HepG2 (cell line): ENCODE measurements around the gene CMIP. TPM values are rescaled to one million over a fixed set of nuclear protein-coding genes. Genes with fewer than 3 reads are reported as not detected.

Experiments used
- ATAC-seq: fragments of 200-7000 bp; cut with Tn5 transposase; 3 replicates; pipeline ENCODE4 v1.9.1; 2020; ENCODE audit warnings: mild to moderate bottlenecking, moderate library complexity
- BruUV-seq: library from RNA; stranded (reverse); fragments of 400-500 nt; replicated peaks from 2 replicates; lab custom pipeline; 2021; lab: Mats Ljungman, UMichigan
- CTCF ChIA-PET: fragments of 300-600 bp; formaldehyde crosslinking; extraction: SDS; loops from one replicate; lab custom pipeline; 2021; ENCODE audit warnings: low total read pairs, inconsistent platforms, low intra/inter-chr PET ratio; lab: Yijun Ruan, JAX
- POLR2A ChIA-PET: fragments of 350-600 bp; sonication (Branson Sonifier 250); formaldehyde crosslinking; loops from one replicate; lab custom pipeline; 2020; ENCODE audit warnings: antibody characterized with exemption, inconsistent platforms; lab: Yijun Ruan, JAX
- DNase-seq: peaks from one replicate; pipeline ENCODE4 v3.0.0-alpha.2; 2015; ENCODE audit warnings: low spot score
- FAIRE-seq: peaks from 3 replicates; lab custom pipeline; 2011; peaks lifted over from hg19 to GRCh38; lab: Jason Lieb, UNC
- H2AFZ ChIP-seq: one replicate; pipeline ENCODE4 v1.6.1; 2011; ENCODE audit warnings: low read length, inconsistent platforms
- H3K27ac ChIP-seq: fragments of 300-600 bp; 3 replicates; pipeline ENCODE4 v1.8.0; 2011; ENCODE audit warnings: mixed run types, mild to moderate bottlenecking, mixed read lengths, low read length, inconsistent platforms; ENCODE audit not compliant: insufficient read depth; ENCODE audit errors: extremely low read length
- H3K27me3 ChIP-seq, 2 experiments: fragments of 200-600 bp in 1 of 2; 2 replicates in 1 of 2; 3 replicates in 1 of 2; pipeline versions ENCODE4 v1.6.0 to v1.8.0; 2011; ENCODE audit warnings: low read length in 2 of 2, mild to moderate bottlenecking in 2 of 2, moderate library complexity in 2 of 2, inconsistent platforms in 1 of 2; ENCODE audit not compliant: insufficient read depth in 2 of 2, control insufficient read depth in 1 of 2
- H3K36me3 ChIP-seq, 2 experiments: fragments of 200-600 bp in 1 of 2; replicated peaks in 1 of 2; 2 replicates in 1 of 2; 3 replicates in 1 of 2; pipeline versions ENCODE4 v1.5.1 to v1.8.0; 2011; ENCODE audit warnings: low read length in 2 of 2, inconsistent platforms in 1 of 2; ENCODE audit not compliant: insufficient read depth in 2 of 2, control insufficient read depth in 1 of 2
- H3K4me1 ChIP-seq: 2 replicates; pipeline ENCODE4 v1.5.1; 2012; ENCODE audit warnings: low read length, inconsistent platforms; ENCODE audit not compliant: insufficient read depth
- H3K4me2 ChIP-seq: 2 replicates; pipeline ENCODE4 v1.6.0; 2011; ENCODE audit warnings: low read depth, low read length, inconsistent platforms
- H3K4me3 ChIP-seq, 3 experiments: fragments of 200-600 bp in 1 of 3; sonication (generic), shearing (Covaris generic) in 1 of 3; replicated peaks in 1 of 3; 2 replicates each; pipeline ENCODE4 v1.5.1; 2011 to 2016; ENCODE audit warnings: low read length in 3 of 3, inconsistent platforms in 2 of 3, low read depth in 2 of 3, mild to moderate bottlenecking in 2 of 3, control low read depth in 1 of 3, mixed read lengths in 1 of 3; ENCODE audit not compliant: insufficient read depth in 1 of 3
- H3K79me2 ChIP-seq: one replicate; pipeline ENCODE4 v1.6.1; 2011; ENCODE audit warnings: low read length, inconsistent platforms; ENCODE audit not compliant: insufficient read depth
- H3K9ac ChIP-seq: 2 replicates; pipeline ENCODE4 v1.6.0; 2011; ENCODE audit warnings: mild to moderate bottlenecking, low read depth, low read length, inconsistent platforms; ENCODE audit not compliant: insufficient read depth
- H3K9me3 ChIP-seq: 2 replicates; pipeline ENCODE4 v1.5.1; 2012; ENCODE audit warnings: mild to moderate bottlenecking, low read length
- H4K20me1 ChIP-seq: 2 replicates; pipeline ENCODE4 v1.6.0; 2011; ENCODE audit warnings: inconsistent platforms, mild to moderate bottlenecking, low read length, moderate library complexity; ENCODE audit not compliant: insufficient read depth
- GATAD2A ChIP-seq: IDR thresholded peaks from 2 replicates; pipeline ENCODE4 v1.6.1; 2016
- HNF4A ChIP-seq: sonication (generic); formaldehyde crosslinking; IDR thresholded peaks from 2 replicates; pipeline ENCODE4 v1.4.0; 2020; ENCODE audit warnings: missing genetic modification reagents
- HNRNPK ChIP-seq: fragments of 200-400 bp; formaldehyde crosslinking; IDR thresholded peaks from 2 replicates; pipeline ENCODE4 v1.6.1; 2018; ENCODE audit warnings: low read length, low read depth, moderate library complexity, mild to moderate bottlenecking; ENCODE audit not compliant: poor library complexity, severe bottlenecking
- KLF6 ChIP-seq: IDR thresholded peaks from 2 replicates; pipeline ENCODE4 v1.8.0; 2016; ENCODE audit warnings: missing biosample characterization, missing genetic modification reagents
- NONO ChIP-seq, 2 experiments: fragments of 450-650 bp in 1 of 2; sonication (generic) in 1 of 2; formaldehyde crosslinking in 1 of 2; IDR thresholded peaks in 1 of 2; conservative IDR thresholded peaks in 1 of 2; 2 replicates each; pipeline versions ENCODE4 v1.6.1 to v1.8.0; 2017 to 2022; ENCODE audit warnings: mild to moderate bottlenecking in 1 of 2, missing genetic modification reagents in 1 of 2, moderate library complexity in 1 of 2
- SRY ChIP-seq: sonication (generic); formaldehyde crosslinking; IDR thresholded peaks from 2 replicates; pipeline ENCODE4 v1.8.0; 2022; ENCODE audit warnings: mild to moderate bottlenecking, missing genetic modification reagents
- ZBTB7B ChIP-seq: sonication (generic); formaldehyde crosslinking; IDR thresholded peaks from 2 replicates; pipeline ENCODE4 v1.4.0; 2020; ENCODE audit warnings: missing genetic modification reagents
- ZNF556 ChIP-seq: sonication (generic); formaldehyde crosslinking; IDR thresholded peaks from 2 replicates; pipeline ENCODE4 v1.4.0; 2020; ENCODE audit warnings: mild to moderate bottlenecking, missing genetic modification reagents, borderline replicate concordance
- ZNF589 ChIP-seq: sonication (generic); formaldehyde crosslinking; conservative IDR thresholded peaks from 2 replicates; pipeline ENCODE4 v1.8.0; 2022; ENCODE audit warnings: mild to moderate bottlenecking, moderate library complexity, missing genetic modification reagents
- ZSCAN30 ChIP-seq: sonication (generic); formaldehyde crosslinking; IDR thresholded peaks from 2 replicates; pipeline ENCODE4 v1.5.0; 2020; ENCODE audit warnings: mild to moderate bottlenecking, missing genetic modification reagents
- WGBS: methylation state at CpG from one replicate; pipeline ENCODE4 v1.1.6; 2017; ENCODE audit warnings: low lambda C conversion rate; 5-methylcytosine and 5-hydroxymethylcytosine counted together
- in situ Hi-C: cut with HindIII; loops from 2 replicates; pipeline ENCODE4 v1.10.0; 2017; ENCODE audit warnings: low pct_unique_long_range_greater_than_20kb; ENCODE audit not compliant: extremely low pct_ligation_motif_present
- intact Hi-C: fragments of 100-400 bp; cut with micrococcal nuclease; formaldehyde crosslinking; loops from one replicate; pipeline ENCODE4 v1.10.0; 2022; ENCODE audit not compliant: unreplicated experiment
- polyA plus RNA-seq, 8 experiments: library from polyadenylated mRNA; depleted of rRNA in 3 of 8; stranded (reverse) in 7 of 8; unstranded in 1 of 8; fragments of >200 nt; fragmentation: Illumina TruSeq in 4 of 8; extraction: Trizol in 4 of 8; gene quantifications; 2 replicates each; pipeline versions ENCODE4 v1.2.1 to v1.2.3, GENCODE V29; 2011 to 2016; ENCODE audit warnings: low read depth in 4 of 8, missing spikeins in 1 of 8, mixed read lengths in 1 of 8; ENCODE audit not compliant: insufficient read depth in 1 of 8
- total RNA-seq, 5 experiments: library from RNA; depleted of rRNA; stranded (reverse); fragments of >200 nt; fragmentation: Illumina TruSeq; extraction: Trizol; gene quantifications; 2 replicates each; pipeline ENCODE4 v1.2.3, GENCODE V29; 2016; ENCODE audit warnings: low read depth in 1 of 5
- TF ChIP-seq, protein P1 (sequence below): sonication (generic); formaldehyde crosslinking; IDR thresholded peaks from 2 replicates; pipeline ENCODE4 v1.4.0; 2020; ENCODE audit warnings: missing genetic modification reagents, borderline replicate concordance
- TF ChIP-seq, protein P2 (sequence below): sonication (generic); formaldehyde crosslinking; IDR thresholded peaks from 2 replicates; pipeline ENCODE4 v1.5.1; 2020; ENCODE audit warnings: mild to moderate bottlenecking, moderate library complexity, missing genetic modification reagents

CMIP gene
- total and polyA plus RNA-seq, 2 of the 13 experiments (the other 11 are each of a cell fraction or from before 2014, with no cell fraction given) = 10.9 to 18.1 TPM

DNA sequence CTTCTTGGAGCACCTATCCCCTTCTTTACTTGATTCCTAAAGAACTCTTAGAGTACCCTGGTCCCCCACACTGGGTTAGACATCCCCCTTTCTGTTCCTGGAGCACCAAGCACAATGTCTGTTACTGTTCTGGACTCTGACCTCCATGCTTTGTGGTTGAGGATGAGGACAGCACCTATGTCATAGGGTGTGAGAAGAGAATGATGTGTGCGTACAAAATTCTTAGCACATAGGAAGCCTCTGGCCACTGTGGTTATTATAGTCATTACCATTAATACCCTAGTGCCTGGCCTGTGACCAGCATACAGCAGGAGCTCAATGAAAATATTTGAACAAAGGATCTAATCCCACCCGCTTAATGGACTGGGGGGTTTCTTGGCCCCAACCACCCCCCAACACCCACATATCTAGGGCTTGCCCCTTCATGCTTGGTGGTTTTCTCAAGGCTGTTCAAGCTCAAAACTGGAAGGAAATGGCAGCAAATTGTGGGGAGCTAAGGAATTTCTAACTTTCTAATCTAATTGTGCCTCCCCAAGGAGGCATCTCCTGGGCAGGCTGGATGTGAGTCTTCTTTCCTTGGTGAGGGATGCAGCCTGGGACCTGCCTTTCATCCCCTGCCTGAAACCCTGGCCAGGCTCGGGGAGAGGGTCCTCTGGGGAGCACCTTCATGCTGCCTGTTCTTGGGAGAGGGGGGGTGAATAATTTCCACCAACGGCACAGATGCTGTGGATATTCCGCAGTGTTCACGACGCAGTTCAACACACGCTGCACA, 1.5 kb upstream of the CMIP start:
- 38% methylated on average over 8 of the region's 8 CpGs for whole genome bisulfite sequencing
- intact Hi-C loops (no loop called here), in situ Hi-C loops (no loop called here)
- no peak overlapping the region for H3K27ac ChIP-seq
- FAIRE-seq (no peak), DNase-seq (peak; percentile 45), ATAC-seq (peak; percentile 6; the same call in 2 of the 3 replicates)
- H3K9ac ChIP-seq = 0 out of 2 replicates have a peak overlapping the region, but pooled peaks have one; percentile 62
- peak overlapping the region; percentile 88 for H3K4me2 ChIP-seq
- H3K36me3 ChIP-seq = no peaks in the 10 kb centered on the region
- no peak overlapping the region for H2AFZ ChIP-seq
- peaks cover 36% of the 10 kb centered on the region for H3K4me1 ChIP-seq
- H4K20me1 ChIP-seq = no peaks in the 10 kb centered on the region
- peaks cover 29% of the 10 kb centered on the region for H3K79me2 ChIP-seq
- peaks cover 2 to 34% of the 10 kb centered on the region in 2 experiments; a peak in 3 of 5 replicates for H3K27me3 ChIP-seq
- BruUV-seq = no TSS peak
- POLR2A ChIA-PET = interaction anchor here (0.6 to 2.2 kb wide), 6 partner anchors 9 to 28 kb away, joined by 3 to 10 read pairs (median 5); no protein-coding TSS in a partner anchor
- H3K4me3 ChIP-seq = peak overlapping the region in 1 of 3 experiments; percentile 76; a peak in 2 of 6 replicates
- CTCF ChIA-PET = no interaction called here
- no peaks in the 10 kb centered on the region for H3K9me3 ChIP-seq
- TF ChIP-seq SRY (CRISPR knock-in tag) = 0 out of 2 replicates have a peak, but pooled peaks have one; percentile 52
- TF ChIP-seq HNRNPK = no peak
- no peak for TF ChIP-seq GATAD2A (CRISPR knock-in tag)
- TF ChIP-seq ZSCAN30 (CRISPR knock-in tag) = no peak
- 0 out of 2 replicates have a peak, but pooled peaks have one; percentile 46 for TF ChIP-seq ZNF556 (CRISPR knock-in tag)
- 0 out of 2 replicates have a peak, but pooled peaks have one; percentile 22 for TF ChIP-seq HNF4A (CRISPR knock-in tag)
- TF ChIP-seq ZBTB7B = 0 out of 2 replicates have a peak, but pooled peaks have one; percentile 10
- TF ChIP-seq, protein P1, sequence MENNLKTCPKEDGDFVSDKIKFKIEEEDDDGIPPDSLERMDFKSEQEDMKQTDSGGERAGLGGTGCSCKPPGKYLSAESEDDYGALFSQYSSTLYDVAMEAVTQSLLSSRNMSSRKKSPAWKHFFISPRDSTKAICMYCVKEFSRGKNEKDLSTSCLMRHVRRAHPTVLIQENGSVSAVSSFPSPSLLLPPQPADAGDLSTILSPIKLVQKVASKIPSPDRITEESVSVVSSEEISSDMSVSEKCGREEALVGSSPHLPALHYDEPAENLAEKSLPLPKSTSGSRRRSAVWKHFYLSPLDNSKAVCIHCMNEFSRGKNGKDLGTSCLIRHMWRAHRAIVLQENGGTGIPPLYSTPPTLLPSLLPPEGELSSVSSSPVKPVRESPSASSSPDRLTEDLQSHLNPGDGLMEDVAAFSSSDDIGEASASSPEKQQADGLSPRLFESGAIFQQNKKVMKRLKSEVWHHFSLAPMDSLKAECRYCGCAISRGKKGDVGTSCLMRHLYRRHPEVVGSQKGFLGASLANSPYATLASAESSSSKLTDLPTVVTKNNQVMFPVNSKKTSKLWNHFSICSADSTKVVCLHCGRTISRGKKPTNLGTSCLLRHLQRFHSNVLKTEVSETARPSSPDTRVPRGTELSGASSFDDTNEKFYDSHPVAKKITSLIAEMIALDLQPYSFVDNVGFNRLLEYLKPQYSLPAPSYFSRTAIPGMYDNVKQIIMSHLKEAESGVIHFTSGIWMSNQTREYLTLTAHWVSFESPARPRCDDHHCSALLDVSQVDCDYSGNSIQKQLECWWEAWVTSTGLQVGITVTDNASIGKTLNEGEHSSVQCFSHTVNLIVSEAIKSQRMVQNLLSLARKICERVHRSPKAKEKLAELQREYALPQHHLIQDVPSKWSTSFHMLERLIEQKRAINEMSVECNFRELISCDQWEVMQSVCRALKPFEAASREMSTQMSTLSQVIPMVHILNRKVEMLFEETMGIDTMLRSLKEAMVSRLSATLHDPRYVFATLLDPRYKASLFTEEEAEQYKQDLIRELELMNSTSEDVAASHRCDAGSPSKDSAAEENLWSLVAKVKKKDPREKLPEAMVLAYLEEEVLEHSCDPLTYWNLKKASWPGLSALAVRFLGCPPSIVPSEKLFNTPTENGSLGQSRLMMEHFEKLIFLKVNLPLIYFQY (CRISPR knock-in tag) = no peak
- no peak for TF ChIP-seq ZNF589 (CRISPR knock-in tag)
- 0 out of 2 replicates have a peak, but pooled peaks have one; percentile 37 for TF ChIP-seq KLF6
- TF ChIP-seq NONO (IDR thresholded peaks at IDR 0.05) = no peak
- no peak for TF ChIP-seq NONO (CRISPR knock-in tag; conservative IDR thresholded peaks at IDR 0.05)
- TF ChIP-seq, protein P2, sequence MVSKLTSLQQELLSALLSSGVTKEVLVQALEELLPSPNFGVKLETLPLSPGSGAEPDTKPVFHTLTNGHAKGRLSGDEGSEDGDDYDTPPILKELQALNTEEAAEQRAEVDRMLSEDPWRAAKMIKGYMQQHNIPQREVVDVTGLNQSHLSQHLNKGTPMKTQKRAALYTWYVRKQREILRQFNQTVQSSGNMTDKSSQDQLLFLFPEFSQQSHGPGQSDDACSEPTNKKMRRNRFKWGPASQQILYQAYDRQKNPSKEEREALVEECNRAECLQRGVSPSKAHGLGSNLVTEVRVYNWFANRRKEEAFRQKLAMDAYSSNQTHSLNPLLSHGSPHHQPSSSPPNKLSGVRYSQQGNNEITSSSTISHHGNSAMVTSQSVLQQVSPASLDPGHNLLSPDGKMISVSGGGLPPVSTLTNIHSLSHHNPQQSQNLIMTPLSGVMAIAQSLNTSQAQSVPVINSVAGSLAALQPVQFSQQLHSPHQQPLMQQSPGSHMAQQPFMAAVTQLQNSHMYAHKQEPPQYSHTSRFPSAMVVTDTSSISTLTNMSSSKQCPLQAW = peak; percentile 9; the same call in 1 of the 2 replicates
